Right kidney (tissue), 1 donor: Measurements from ENCODE around the gene ATG101.

ENCODE experiments used
- DNase-seq: peaks from one replicate; pipeline ENCODE4 v3.0.0-alpha.2; 2016

Gene ATG101

GRCh38 chr12:52079576-52080402 is 10.0 kb downstream of the ATG101 start, which contains the start of gene SMIM41:
Gene SMIM41 (plus strand): TSS chr12:52079704. CDS start chr12:52079780, 76 bp downstream.
- DNase-seq, result peak; percentile 77

GRCh38 chr12:52080403-52081251 is 10.8 kb downstream of the ATG101 start:
- peak; percentile 30 for DNase-seq

- peak; percentile 39 for DNase-seq
These were observed 11.5 kb downstream of the ATG101 start for GRCh38 chr12:52081263-52081733.

GRCh38 chr12:52082026-52082668 is 12.4 kb downstream of the ATG101 start:
- peak; percentile 27 for DNase-seq

- DNase-seq, result no peak
These were observed 12.8 kb downstream of the ATG101 start for GRCh38 chr12:52082669-52082987.

- DNase-seq, result peak; percentile 45
These were observed 13.3 kb downstream of the ATG101 start for GRCh38 chr12:52082988-52083637.

GRCh38 chr12:52083638-52083996 is 13.8 kb downstream of the ATG101 start:
- no peak for DNase-seq

GRCh38 chr12:52084491-52085231 is 14.9 kb downstream of the ATG101 start:
- no peak for DNase-seq

- no peak for DNase-seq
These were observed 16.0 kb downstream of the ATG101 start for GRCh38 chr12:52085682-52086180.

GRCh38 chr12:52086366-52086765 is 16.6 kb downstream of the ATG101 start:
- DNase-seq, result no peak

GRCh38 chr12:52086944-52087835 is 17.4 kb downstream of the ATG101 start:
- DNase-seq, result no peak

GRCh38 chr12:52087961-52088820 is 18.4 kb downstream of the ATG101 start:
- DNase-seq, result no peak

- DNase-seq, result no peak
These were observed 19.7 kb downstream of the ATG101 start for GRCh38 chr12:52089491-52089890.

GRCh38 chr12:52090291-52090690 is 20.5 kb downstream of the ATG101 start:
- no peak for DNase-seq

- no peak for DNase-seq
These were observed 21.3 kb downstream of the ATG101 start for GRCh38 chr12:52091061-52091460.

GRCh38 chr12:52091869-52092268 is 22.1 kb downstream of the ATG101 start:
- no peak for DNase-seq

- no peak for DNase-seq
These were observed 23.6 kb downstream of the ATG101 start for GRCh38 chr12:52093346-52093745.

GRCh38 chr12:52096332-52097044 is 26.7 kb downstream of the ATG101 start:
- no peak for DNase-seq
